ENCODE results near the gene MTERF2.

MTERF2 gene

GRCh38 chr12:106953352-106954250 is 33.3 kb downstream of the MTERF2 start:
- no peak for DNase-seq (ENCODE audit: low read depth)

- no peak for DNase-seq (ENCODE audit: low read depth)
These were observed 36.4 kb downstream of the MTERF2 start for GRCh38 chr12:106950591-106950990.

- DNase-seq (ENCODE audit: low read depth) = no peak
These were observed 39.5 kb downstream of the MTERF2 start for GRCh38 chr12:106947461-106947860.

DNA sequence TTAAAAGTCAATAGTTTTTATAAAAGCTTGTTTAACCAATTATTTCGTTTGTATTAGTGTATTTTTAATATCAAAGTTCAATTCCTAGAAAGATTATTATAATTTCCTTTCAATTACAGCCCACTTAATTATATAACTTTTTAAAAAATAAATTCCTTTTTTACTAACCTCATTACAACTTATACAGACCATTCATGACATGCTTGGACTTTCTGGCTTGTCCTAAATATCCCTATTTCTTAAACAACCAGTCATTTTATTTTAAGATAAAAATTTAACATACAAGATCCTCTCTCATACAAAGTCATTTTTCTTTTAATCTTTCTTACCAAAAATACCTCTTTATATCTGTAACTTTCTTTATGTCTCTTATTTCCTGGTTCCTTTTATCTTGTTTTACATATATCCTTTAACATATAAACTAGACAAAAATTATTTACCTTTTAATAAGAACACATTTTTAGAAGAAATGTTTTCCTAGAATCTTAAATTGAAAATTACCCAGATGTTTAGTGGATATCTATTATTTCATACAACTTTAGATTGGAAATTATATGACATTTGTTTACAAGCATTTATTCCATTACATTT is 41.6 kb downstream of the MTERF2 start:
- no peak for DNase-seq (ENCODE audit: low read depth)

- no peak for DNase-seq (ENCODE audit: low read depth)
These were observed 44.2 kb downstream of the MTERF2 start for GRCh38 chr12:106942775-106943174.

DNA sequence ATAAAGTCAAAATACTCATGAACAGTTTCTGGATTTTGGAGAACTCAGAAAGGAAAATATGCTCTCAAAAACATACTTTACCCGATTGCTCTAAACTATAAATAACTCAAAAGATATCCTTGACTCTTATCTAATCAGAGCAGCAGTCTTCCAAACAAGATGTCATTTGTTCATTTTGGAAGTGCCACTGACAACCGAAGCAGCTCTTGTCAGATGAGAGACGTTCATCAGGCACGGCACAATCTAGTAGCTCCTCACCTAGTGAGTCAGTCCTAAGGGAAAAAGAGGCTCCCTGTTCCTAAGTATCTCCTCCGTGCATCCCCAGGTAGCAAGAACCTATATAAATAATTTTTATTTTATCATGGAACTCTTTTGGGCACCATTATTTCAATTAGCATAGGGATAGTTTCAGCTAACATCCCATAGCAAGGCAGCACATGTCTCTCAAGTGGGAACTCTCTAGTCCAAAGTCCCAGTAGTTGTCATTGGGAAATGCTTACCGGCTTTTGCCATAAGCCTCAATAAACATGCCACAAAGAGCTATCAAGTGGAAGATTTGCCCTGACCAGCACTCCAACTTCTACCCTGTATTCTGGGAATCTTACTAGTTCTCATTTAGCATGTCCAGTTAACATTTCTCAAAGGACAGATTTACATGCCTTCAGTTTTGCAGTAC is 45.3 kb downstream of the MTERF2 start:
- DNase-seq (ENCODE audit: low read depth) = no peak

GRCh38 chr12:106934277-106934676 is 52.7 kb downstream of the MTERF2 start:
- DNase-seq (ENCODE audit: low read depth) = no peak
